Activated CD4-positive, alpha-beta memory T cell treated with anti-CD3 and anti-CD28 coated beads, Interleukin-2, amount 10 ng/mL, durations not matched to agents 7 days and 5 days (primary cell): ENCODE results near the gene RNF215. TPM values are rescaled to one million over a fixed set of nuclear protein-coding genes. Genes with fewer than 3 reads are reported as not detected.
A peak's percentile ranks its signal among the peaks of the same experiment; 100 is the strongest.

Experiments used
- CTCF ChIA-PET: fragments of 350-600 bp; sonication (Branson Sonifier 250); formaldehyde crosslinking; loops from one replicate; lab custom pipeline; 2021; ENCODE audit warnings: antibody characterized with exemption, inconsistent platforms; lab: Charles Lee
- POLR2A ChIA-PET: fragments of 350-600 bp; sonication (Branson Sonifier 250); formaldehyde crosslinking; loops from one replicate; lab custom pipeline; 2021; ENCODE audit warnings: antibody characterized with exemption; lab: Charles Lee
- DNase-seq: peaks from one replicate; pipeline ENCODE4 v3.0.0-alpha.2; 2020
- H3K27ac Mint-ChIP-seq: one replicate; pipeline ENCODE4 v1.8.0; 2021; ENCODE audit warnings: mild to moderate bottlenecking, mixed read lengths
- H3K27me3 Mint-ChIP-seq: one replicate; pipeline ENCODE4 v1.8.0; 2021; ENCODE audit warnings: mixed read lengths
- H3K36me3 Mint-ChIP-seq: one replicate; pipeline ENCODE4 v1.8.0; 2021; ENCODE audit warnings: low read depth, mixed read lengths
- H3K4me1 Mint-ChIP-seq: one replicate; pipeline ENCODE4 v1.8.0; 2021; ENCODE audit warnings: mixed read lengths
- H3K4me3 Mint-ChIP-seq: one replicate; pipeline ENCODE4 v1.8.0; 2021; ENCODE audit warnings: mild to moderate bottlenecking, mixed read lengths
- H3K9me3 Mint-ChIP-seq: one replicate; pipeline ENCODE4 v1.8.0; 2021; ENCODE audit warnings: mixed read lengths
- total RNA-seq, 2 experiments: library from RNA; stranded (reverse); gene quantifications; one replicate each; pipeline ENCODE4 v1.2.3, GENCODE V29; 2021

The RNF215 gene
- total RNA-seq, 2 experiments from 2014 or later = 12.2 to 13.3 TPM

DNA sequence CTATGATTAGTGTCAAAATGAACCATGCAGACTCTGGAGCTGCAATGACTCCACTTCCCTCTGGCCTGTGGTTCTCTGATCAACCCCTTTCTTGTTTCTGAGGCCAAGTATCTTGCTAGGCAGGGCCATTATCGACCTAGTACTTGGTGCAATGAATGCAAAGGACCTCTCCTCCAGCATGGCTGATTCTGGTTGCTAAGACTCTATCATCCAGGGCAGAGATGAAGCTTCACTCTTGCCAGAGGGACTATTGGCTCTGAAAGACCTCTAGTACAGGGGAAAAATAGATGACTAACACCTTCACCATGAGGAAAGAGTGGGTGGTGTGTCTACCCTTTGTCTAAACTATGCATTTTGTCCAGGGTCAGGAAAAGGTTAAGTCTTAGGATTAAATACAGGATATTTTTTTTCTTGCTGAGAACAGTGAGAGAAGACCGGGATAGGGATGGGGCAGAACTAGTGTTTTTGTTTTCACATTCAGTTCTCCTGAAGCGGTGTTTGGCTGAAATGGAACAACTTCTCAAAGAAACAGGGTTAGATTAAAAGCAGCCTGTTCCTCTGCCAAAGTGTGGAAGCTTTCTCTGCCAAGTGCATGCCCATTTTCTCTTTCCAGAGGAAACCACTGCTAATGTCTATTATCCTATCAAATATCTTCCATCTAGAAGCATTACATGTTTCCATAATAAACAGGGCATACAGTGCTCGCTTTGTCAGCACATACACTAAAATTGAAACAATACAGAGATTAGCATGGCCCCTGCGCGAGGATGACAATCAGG, 33.3 kb upstream of the RNF215 start:
- peaks cover 36% of the 10 kb centered on the region for H3K4me1 Mint-ChIP-seq
- H3K27ac Mint-ChIP-seq = peak overlapping the region; percentile 7
- peaks cover 40% of the 10 kb centered on the region for H3K36me3 Mint-ChIP-seq
- no peaks in the 10 kb centered on the region for H3K9me3 Mint-ChIP-seq
- DNase-seq = no peak
- no peak overlapping the region for H3K4me3 Mint-ChIP-seq
- H3K27me3 Mint-ChIP-seq = no peaks in the 10 kb centered on the region
- CTCF ChIA-PET = interaction anchor here (5.0 to 6.9 kb wide), 2 partner anchors 29 to 132 kb away, joined by 33 to 100 read pairs; partner anchors contain the start of genes CASTOR1 and RNF215
- POLR2A ChIA-PET = interaction anchor here (1.0 to 8.0 kb wide), 3 partner anchors 15 to 26 kb away, joined by 3 to 115 read pairs (median 3); partner anchors contain the start of gene SEC14L2

DNA sequence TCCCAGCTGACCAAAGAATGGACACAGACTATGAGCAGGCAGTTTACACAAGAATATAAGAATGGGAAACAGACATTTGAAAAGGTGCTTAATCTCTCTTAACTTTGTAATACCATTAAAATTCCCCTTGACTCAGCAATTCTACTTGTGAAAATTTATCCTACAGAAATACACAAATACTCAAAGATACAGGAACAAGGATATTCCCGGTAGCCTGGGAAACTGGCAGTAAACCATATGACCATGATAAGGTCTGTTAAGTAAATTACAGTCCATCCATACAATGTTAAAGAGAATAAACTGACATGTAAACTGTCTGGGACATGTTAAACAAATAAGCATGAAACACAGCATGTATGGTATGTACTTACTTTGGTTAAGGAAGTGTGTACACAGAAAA, 29.6 kb upstream of the RNF215 start:
- no peak for DNase-seq
- H3K9me3 Mint-ChIP-seq = no peaks in the 10 kb centered on the region
- POLR2A ChIA-PET = no interaction called here
- H3K27me3 Mint-ChIP-seq = no peaks in the 10 kb centered on the region
- peaks cover 26% of the 10 kb centered on the region for H3K4me1 Mint-ChIP-seq
- peaks cover 46% of the 10 kb centered on the region for H3K36me3 Mint-ChIP-seq
- H3K27ac Mint-ChIP-seq = no peak overlapping the region
- H3K4me3 Mint-ChIP-seq = no peak overlapping the region
- CTCF ChIA-PET = interaction anchor here (1.7 kb wide), 1 partner anchor 25 kb away, joined by 3 read pairs; no protein-coding TSS in a partner anchor

DNA sequence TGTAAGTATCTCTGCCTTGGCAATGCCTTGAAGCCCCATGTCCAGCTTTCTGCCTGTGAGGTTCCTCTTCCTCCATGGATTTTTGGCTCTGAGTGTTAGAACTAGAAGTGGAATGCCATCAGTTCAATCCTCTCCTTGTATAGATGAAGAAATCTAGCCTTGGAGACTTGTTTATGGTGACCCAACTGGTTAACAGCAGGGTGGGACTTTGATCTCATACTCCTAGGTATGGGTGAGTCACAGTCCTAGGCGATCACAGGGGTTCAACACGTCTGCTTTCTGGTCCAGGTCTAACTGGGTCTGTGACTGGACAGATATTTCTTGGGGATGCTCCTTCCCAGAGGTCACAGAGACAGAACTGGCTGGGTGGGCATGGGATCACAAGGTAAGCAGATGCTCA, 29.2 kb upstream of the RNF215 start:
- H3K27ac Mint-ChIP-seq = no peak overlapping the region
- H3K9me3 Mint-ChIP-seq = no peaks in the 10 kb centered on the region
- POLR2A ChIA-PET = no interaction called here
- peaks cover 48% of the 10 kb centered on the region for H3K36me3 Mint-ChIP-seq
- peaks cover 21% of the 10 kb centered on the region for H3K4me1 Mint-ChIP-seq
- DNase-seq = no peak
- no peaks in the 10 kb centered on the region for H3K27me3 Mint-ChIP-seq
- CTCF ChIA-PET = no interaction called here
- H3K4me3 Mint-ChIP-seq = no peak overlapping the region

DNA sequence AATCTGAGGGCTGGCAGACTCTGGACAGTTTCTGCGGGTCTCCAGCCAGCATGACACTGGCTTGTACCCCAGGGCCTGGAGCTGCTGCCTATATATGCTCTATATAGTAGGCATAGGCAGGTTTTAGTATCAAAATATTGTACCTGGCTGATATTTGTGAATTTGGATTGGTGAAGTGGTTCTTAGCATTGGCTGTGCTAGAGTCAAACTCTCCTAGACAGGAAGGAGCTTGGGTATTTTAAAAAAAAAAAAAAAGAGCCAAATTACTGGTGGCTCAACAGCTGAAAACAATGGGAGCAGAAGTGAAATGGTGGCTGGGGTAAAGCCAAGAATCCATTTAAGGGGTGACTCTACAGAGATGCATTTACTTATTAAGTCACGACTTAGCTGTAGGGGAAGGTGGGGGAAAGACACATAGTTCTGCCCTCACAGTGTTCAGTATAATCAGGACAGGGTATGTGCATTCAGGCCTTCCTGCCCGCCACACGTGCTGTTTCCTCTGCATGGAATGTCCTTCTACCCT, 27.4 kb upstream of the RNF215 start:
- CTCF ChIA-PET = interaction anchor here (0.8 to 2.9 kb wide), 3 partner anchors 9 to 71 kb away, joined by 3 to 11 read pairs (median 3); partner anchors contain the start of gene RNF215
- no peaks in the 10 kb centered on the region for H3K9me3 Mint-ChIP-seq
- peaks cover 10% of the 10 kb centered on the region for H3K4me1 Mint-ChIP-seq
- peaks cover 38% of the 10 kb centered on the region for H3K36me3 Mint-ChIP-seq
- no peak for DNase-seq
- no peak overlapping the region for H3K27ac Mint-ChIP-seq
- POLR2A ChIA-PET = interaction anchor here (0.7 to 6.0 kb wide), 2 partner anchors 9 to 40 kb away, joined by 3 to 53 read pairs; partner anchors contain the start of gene MTFP1
- no peaks in the 10 kb centered on the region for H3K27me3 Mint-ChIP-seq
- no peak overlapping the region for H3K4me3 Mint-ChIP-seq

- no peak overlapping the region for H3K27ac Mint-ChIP-seq
These were observed 26.7 kb upstream of the RNF215 start for GRCh38 chr22:30413745-30414524.

DNA sequence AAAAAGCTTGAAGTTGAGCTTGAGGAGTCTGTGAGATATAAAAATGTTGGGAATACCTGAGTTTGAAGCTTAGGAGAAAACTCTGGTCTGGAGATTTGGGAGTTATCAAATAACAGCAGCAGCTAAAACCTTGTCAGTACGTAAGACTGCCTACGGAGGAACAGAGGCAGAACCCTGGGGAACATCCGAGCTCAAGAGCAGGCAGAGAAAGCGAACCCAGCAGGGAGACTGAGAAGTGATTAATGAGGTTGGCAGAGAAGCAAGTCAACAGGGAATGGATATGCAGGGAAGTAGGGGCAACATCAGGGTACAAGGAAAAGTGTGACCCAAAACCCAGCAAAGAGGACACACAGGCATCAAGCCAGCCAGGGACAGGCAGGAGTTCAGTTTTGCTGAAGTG, 25.8 kb upstream of the RNF215 start:
- POLR2A ChIA-PET = interaction anchor here (1.3 to 6.0 kb wide), 2 partner anchors 11 to 14 kb away, joined by 3 to 53 read pairs; partner anchors contain the start of gene MTFP1
- no peak overlapping the region for H3K27ac Mint-ChIP-seq
- no peaks in the 10 kb centered on the region for H3K27me3 Mint-ChIP-seq
- no peak for DNase-seq
- H3K9me3 Mint-ChIP-seq = no peaks in the 10 kb centered on the region
- no peak overlapping the region for H3K4me3 Mint-ChIP-seq
- peaks cover 21% of the 10 kb centered on the region for H3K4me1 Mint-ChIP-seq
- CTCF ChIA-PET = interaction anchor here (1.0 to 2.9 kb wide), 5 partner anchors 9 to 25 kb away, joined by 4 to 11 read pairs (median 5); partner anchors contain the start of gene RNF215
- peaks cover 34% of the 10 kb centered on the region for H3K36me3 Mint-ChIP-seq

More at GRCh38 chr22:30413745-30414524, 26.7 kb upstream of the RNF215 start:
- peaks cover 38% of the 10 kb centered on the region for H3K36me3 Mint-ChIP-seq
- no peaks in the 10 kb centered on the region for H3K9me3 Mint-ChIP-seq
- H3K4me3 Mint-ChIP-seq = no peak overlapping the region
- no peak for DNase-seq
- H3K27me3 Mint-ChIP-seq = no peaks in the 10 kb centered on the region
- POLR2A ChIA-PET = interaction anchor here (1.3 to 6.0 kb wide), 2 partner anchors 10 to 13 kb away, joined by 3 to 53 read pairs; partner anchors contain the start of gene MTFP1
- CTCF ChIA-PET = interaction anchor here (1.1 to 2.9 kb wide), 4 partner anchors 10 to 26 kb away, joined by 3 to 11 read pairs (median 6); partner anchors contain the start of gene RNF215
- peaks cover 14% of the 10 kb centered on the region for H3K4me1 Mint-ChIP-seq

- Mint-ChIP-seq H3K4me3 (no peak overlapping the region), H3K27ac (no peak overlapping the region), H3K36me3 (peaks cover 30% of the 10 kb centered on the region), H3K9me3 (no peaks in the 10 kb centered on the region), H3K27me3 (no peaks in the 10 kb centered on the region), H3K4me1 (peaks cover 21% of the 10 kb centered on the region)
- POLR2A ChIA-PET = interaction anchor here (1.2 to 6.0 kb wide), 3 partner anchors 12 to 18 kb away, joined by 3 to 53 read pairs (median 6); partner anchors contain the start of genes MTFP1 and SEC14L2
- CTCF ChIA-PET = interaction anchor here (0.8 to 2.9 kb wide), 6 partner anchors 11 to 124 kb away, joined by 3 to 11 read pairs (median 5); partner anchors contain the start of gene RNF215
- DNase-seq = no peak
These were observed 24.6 kb upstream of the RNF215 start for GRCh38 chr22:30411780-30412179.

- H3K27me3 Mint-ChIP-seq = no peaks in the 10 kb centered on the region
- no peak overlapping the region for H3K4me3 Mint-ChIP-seq
- no peak for DNase-seq
- H3K4me1 Mint-ChIP-seq = peaks cover 13% of the 10 kb centered on the region
- ChIA-PET POLR2A (no interaction called here), CTCF (no interaction called here)
- H3K27ac Mint-ChIP-seq = no peak overlapping the region
- peaks cover 16% of the 10 kb centered on the region for H3K36me3 Mint-ChIP-seq
- H3K9me3 Mint-ChIP-seq = no peaks in the 10 kb centered on the region
These were observed 21.3 kb upstream of the RNF215 start for GRCh38 chr22:30408388-30409102.

GRCh38 chr22:30406400-30406799, 19.2 kb upstream of the RNF215 start:
- Mint-ChIP-seq H3K4me3 (no peak overlapping the region), H3K27me3 (no peaks in the 10 kb centered on the region), H3K4me1 (peaks cover 11% of the 10 kb centered on the region), H3K36me3 (peaks cover 6% of the 10 kb centered on the region), H3K9me3 (no peaks in the 10 kb centered on the region), H3K27ac (no peak overlapping the region)
- ChIA-PET CTCF (interaction anchor here (0.8 kb wide), 1 partner anchor 20 kb away, joined by 4 read pairs; no protein-coding TSS in a partner anchor), POLR2A (interaction anchor here (0.5 to 1.6 kb wide), 4 partner anchors 9 to 1043 kb away, joined by 3 to 5 read pairs (median 3); partner anchors contain the start of genes MTFP1 and SEC14L2)
- no peak for DNase-seq

GRCh38 chr22:30405731-30406130, 18.5 kb upstream of the RNF215 start:
- H3K27ac Mint-ChIP-seq = no peak overlapping the region
- POLR2A ChIA-PET = interaction anchor here (0.5 to 1.6 kb wide), 6 partner anchors 9 to 1043 kb away, joined by 3 to 5 read pairs (median 3); partner anchors contain the start of genes MTFP1 and SEC14L2
- no peak for DNase-seq
- H3K9me3 Mint-ChIP-seq = no peaks in the 10 kb centered on the region
- no peak overlapping the region for H3K4me3 Mint-ChIP-seq
- H3K4me1 Mint-ChIP-seq = peaks cover 11% of the 10 kb centered on the region
- H3K27me3 Mint-ChIP-seq = no peaks in the 10 kb centered on the region
- CTCF ChIA-PET = interaction anchor here (0.8 to 1.2 kb wide), 2 partner anchors 18 to 118 kb away, joined by 3 read pairs; no protein-coding TSS in a partner anchor
- H3K36me3 Mint-ChIP-seq = peaks cover 6% of the 10 kb centered on the region

DNA sequence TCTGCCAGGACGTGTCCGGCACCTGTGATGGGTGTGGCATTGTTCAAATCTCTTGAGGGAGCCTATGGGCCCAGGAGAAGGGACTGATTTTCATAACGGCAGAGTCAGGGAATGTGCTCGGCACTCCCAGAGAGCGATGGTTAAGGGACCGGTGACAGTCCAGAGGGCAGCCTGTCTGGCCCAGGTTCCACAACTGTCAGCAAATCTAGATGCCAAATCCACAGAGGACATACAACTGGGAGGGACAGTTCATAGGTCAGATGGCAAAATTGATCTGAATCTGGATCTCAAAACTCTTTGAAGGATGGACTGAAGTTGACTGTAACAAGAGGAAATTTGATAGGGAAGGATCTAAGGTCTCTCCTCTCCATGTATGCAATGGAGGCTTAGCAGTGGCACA, 17.1 kb upstream of the RNF215 start:
- H3K27me3 Mint-ChIP-seq = no peaks in the 10 kb centered on the region
- H3K4me1 Mint-ChIP-seq = peaks cover 9% of the 10 kb centered on the region
- no peak overlapping the region for H3K4me3 Mint-ChIP-seq
- H3K9me3 Mint-ChIP-seq = no peaks in the 10 kb centered on the region
- CTCF ChIA-PET = no interaction called here
- no peak for DNase-seq
- H3K36me3 Mint-ChIP-seq = peaks cover 6% of the 10 kb centered on the region
- no peak overlapping the region for H3K27ac Mint-ChIP-seq
- POLR2A ChIA-PET = interaction anchor here (1.3 kb wide), 1 partner anchor 16 kb away, joined by 3 read pairs; no protein-coding TSS in a partner anchor
